Mesenteric fat pad (tissue), 1 donor: ENCODE results near the gene ANAPC5. TPM values are rescaled to one million over a fixed set of nuclear protein-coding genes. Genes with fewer than 3 reads are reported as not detected.

Experiments used
- DNase-seq: peaks from one replicate; pipeline ENCODE4 v3.0.0-alpha.2; 2020; ENCODE audit warnings: low spot score
- total RNA-seq: library from RNA; stranded (reverse); fragmentation: NEBNext Ultra II Directional; extraction: Animal tissue kit (Norgen Biotek cat#: 25700); gene quantifications from one replicate; pipeline ENCODE4 v1.2.1, GENCODE V29; 2021
- donor health status: DM: yes; HTN: yes; CAD: no.

Gene ANAPC5
- total RNA-seq, 1 donor from 2014 or later: 80.9 TPM

- DNase-seq: no peak
These were observed 13.8 kb upstream of the ANAPC5 start for GRCh38 chr12:121366063-121366459.

DNA sequence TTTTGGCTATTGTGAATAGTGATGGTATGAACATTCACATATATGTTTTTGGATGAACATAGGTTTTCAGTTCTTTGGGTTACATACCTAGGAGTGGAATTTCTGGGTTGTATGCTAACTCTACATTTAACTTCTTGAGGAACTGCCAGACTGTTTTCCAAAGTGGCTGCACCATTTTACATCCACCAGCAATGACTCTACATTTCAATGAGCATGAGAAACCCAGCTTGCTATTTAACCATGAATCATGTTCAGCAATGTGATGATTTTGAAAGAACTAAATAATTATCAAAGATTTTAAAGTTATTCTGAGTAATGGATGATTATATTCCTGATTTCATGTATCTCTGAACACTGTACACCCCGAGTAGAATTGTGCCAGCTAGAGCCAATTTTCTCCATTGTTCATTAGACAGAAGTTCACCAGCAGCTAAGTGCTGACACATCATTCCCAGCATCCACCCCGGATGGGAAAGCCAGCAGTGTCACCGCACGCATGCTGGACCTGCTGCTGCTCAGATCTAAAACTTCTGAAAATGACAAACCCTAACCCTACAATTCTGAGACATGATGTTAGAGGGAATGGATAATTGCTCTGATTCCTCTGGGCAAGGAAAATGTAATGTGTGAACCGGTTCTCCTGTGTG is 13.3 kb upstream of the ANAPC5 start:
- DNase-seq: no peak

GRCh38 chr12:121364683-121365121 is 12.5 kb upstream of the ANAPC5 start:
- DNase-seq: no peak

DNA sequence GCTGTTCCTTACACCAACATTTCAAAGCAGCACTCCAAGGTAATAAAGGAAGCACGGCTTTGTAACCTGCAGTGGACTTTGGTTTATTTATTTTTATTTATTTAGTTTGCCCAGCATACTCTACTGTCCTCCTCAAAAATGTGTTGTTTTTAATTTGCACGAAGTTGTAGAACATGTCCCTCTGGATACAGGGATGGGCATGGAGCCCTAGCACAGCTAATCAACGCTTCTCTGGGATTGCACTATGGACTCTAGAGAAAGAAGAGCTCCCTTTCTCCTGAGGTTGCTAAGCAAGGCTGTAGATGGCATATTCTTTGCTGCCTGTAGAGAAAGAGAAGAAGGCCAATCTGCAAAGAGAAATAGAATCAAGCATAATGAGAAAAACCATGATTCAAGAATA is 5.9 kb upstream of the ANAPC5 start:
- no peak for DNase-seq

GRCh38 chr12:121357331-121357730 is 5.1 kb upstream of the ANAPC5 start:
- no peak for DNase-seq

- no peak for DNase-seq
These were observed 4.4 kb upstream of the ANAPC5 start for GRCh38 chr12:121356657-121357056.

GRCh38 chr12:121355818-121356217 is 3.6 kb upstream of the ANAPC5 start:
- no peak for DNase-seq

DNA sequence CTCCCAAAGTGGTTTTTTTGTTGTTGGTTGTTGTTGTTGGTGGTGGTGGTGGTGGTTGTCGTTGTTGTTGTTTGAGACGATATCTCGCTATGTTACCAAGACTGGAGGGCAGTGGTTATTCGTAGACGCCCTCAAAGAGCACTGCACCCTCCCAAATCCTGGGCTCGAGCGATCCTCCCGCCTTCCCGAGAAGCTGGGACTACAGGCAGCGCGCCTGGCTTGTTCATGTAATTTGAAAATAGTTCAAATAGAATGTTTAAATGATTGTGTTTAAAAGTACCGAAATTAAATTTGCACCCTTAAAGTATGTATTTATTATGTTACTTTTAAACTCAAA is 439 bp upstream of the ANAPC5 start:
- DNase-seq: no peak

- DNase-seq: no peak
These were observed 5.5 kb downstream of the ANAPC5 start for GRCh38 chr12:121346747-121347146.

GRCh38 chr12:121345151-121345815 is 6.9 kb downstream of the ANAPC5 start:
- DNase-seq: no peak

DNA sequence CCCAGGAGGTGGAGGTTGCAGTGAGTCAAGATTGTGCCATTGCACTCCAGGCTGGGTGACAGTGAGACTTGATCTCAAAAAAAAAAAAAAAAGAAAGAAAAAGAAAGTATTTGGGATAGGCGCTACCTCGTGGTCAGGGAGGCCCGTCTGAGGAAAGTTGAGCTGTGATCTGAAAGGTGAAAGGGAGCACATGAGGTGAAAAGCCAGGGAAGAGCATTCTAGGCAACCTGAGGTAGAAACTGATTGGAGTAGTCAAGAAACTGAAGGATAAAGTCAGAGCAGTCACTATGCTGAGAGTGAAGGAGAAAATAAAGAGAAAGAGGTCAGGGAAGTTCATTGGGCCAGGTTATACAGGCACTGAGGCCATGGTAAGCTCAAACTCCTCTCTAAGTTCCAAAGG is 7.7 kb downstream of the ANAPC5 start:
- DNase-seq: no peak

DNA sequence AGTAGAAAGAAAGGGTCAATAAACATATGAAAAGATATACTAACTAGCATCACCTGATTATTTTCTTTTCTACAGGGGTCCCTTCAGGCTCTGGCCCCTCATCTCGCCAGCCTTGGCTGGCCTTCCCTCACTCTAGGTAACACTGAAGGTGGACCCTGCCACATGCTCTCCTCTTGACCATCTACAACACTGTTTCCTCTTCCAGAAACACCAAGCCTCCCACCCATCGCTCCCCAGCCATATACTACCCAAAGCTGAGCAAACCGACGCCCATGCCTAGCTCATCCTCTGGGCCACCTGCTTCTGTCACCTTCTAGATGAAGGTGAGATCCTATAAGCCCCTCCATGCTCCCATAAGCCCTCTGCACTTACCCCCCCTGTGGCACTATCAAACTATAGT is 14.8 kb downstream of the ANAPC5 start:
- no peak for DNase-seq

- no peak for DNase-seq
These were observed 17.5 kb downstream of the ANAPC5 start for GRCh38 chr12:121334513-121335343.

- no peak for DNase-seq
These were observed 18.5 kb downstream of the ANAPC5 start for GRCh38 chr12:121333747-121334146.

DNA sequence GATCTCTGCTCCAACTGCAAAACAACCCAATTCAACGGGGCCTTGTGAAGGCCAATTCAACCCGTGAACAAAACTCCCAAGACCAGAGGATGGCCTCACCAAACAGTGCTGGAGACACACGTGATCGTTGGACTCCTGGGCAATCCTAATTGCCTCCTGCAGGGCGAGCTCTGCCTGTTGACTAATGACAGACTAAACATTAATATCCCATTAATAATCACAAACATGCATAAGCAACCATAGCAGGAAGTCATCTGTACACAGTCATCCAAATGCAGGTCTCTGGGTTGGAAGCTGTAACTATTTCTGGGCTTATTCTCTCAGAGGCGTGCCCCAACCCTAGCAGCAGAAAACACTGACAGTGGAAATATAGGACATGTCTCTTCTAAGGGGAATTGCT is 21.0 kb downstream of the ANAPC5 start:
- DNase-seq: no peak

DNA sequence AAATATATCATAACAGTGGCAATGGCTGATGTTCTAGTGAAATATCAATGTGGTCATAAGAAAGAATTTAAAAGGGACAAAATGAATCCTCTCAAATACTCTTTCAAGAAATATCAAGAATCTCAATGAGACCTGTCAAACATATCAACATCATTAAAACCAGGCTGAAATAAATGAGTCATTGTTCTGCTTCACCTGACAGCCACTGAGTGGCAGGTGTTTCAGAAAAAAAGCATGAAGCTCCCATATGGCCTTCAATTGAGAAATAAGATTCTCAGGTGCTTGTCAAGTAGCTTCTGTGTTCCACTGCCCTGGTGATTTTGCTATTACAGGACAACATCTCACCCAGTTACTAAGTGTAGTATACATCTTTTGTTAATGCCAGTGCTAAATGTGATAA is 21.5 kb downstream of the ANAPC5 start:
- no peak for DNase-seq

GRCh38 chr12:121330195-121330594 is 22.0 kb downstream of the ANAPC5 start:
- no peak for DNase-seq

DNA sequence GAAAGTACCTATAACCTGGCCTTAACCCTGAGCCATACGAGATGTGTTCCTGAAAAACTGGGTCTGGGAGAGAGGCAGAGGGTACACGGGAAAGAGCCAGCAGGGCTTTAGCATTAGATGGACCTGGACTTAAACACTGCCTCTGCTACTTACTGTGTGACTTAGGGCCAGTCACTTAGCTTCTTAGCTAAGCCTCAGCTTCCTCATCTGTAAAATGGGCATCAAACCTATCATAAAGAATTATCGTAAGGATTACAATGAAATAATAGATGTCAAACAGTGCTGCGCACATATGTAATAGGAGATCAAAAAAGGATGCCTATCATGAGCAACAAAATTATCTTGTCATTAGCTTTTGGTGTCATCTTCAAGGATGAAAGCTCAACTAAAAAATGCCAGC is 23.6 kb downstream of the ANAPC5 start:
- no peak for DNase-seq

- DNase-seq: no peak
These were observed 25.1 kb downstream of the ANAPC5 start for GRCh38 chr12:121326996-121327674.

DNA sequence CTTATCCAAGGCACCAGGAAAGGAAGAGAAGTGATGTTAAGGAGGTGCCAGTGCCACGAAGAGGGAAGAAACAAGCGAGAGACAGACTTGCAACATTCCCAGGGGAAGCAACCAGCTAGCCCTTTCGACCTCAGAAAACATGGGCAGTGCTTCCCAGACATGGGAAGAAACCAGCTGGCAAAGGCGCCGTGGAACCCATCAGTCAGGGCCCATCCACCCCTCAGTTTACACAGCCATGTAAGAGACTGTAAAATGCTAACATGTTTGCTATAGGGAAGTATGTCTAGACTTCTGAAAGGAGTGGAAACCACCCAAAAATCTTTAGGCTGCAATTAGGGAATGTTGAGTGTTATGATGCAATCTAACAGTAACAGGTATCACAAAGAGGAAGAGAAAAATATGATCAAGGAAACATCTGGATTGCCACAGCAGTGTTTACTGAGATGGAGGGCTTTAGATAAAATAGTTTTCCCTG is 26.3 kb downstream of the ANAPC5 start:
- no peak for DNase-seq

GRCh38 chr12:121323908-121324307 is 28.3 kb downstream of the ANAPC5 start:
- DNase-seq: no peak

DNA sequence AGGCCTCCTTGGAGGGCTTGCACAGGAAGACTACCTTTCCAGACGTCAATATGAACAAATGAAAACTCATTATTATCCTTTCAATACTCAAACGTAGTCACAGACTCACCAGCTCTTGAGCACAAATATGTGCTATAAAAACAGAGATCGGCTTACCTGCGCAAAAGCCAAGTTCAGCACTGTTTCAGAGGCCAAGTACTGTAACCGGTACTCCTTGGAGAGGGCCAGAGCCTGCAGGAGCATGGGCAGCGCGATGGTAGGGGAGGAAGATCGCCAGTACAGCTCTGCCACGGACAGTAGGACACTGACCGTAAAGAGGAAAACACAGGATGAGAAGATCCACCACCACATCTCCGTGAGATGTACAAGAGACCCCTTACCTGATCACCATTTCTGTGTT is 34.1 kb downstream of the ANAPC5 start:
- no peak for DNase-seq
